WERI-Rb-1 (cell line): ENCODE measurements around the gene SLC25A13.
A peak's percentile ranks its signal among the peaks of the same experiment; 100 is the strongest.

Experiments used
- DNase-seq: peaks from one replicate; pipeline ENCODE4 v3.0.0-alpha.2; 2020
- H3K27ac ChIP-seq: fragments of 250-450 bp; sonication (Bioruptor Pico); 2 replicates; pipeline ENCODE4 v1.5.1; 2020; ENCODE audit warnings: mild to moderate bottlenecking, moderate library complexity
- H3K27me3 ChIP-seq: fragments of 250-450 bp; sonication (Bioruptor Pico); 2 replicates; pipeline ENCODE4 v1.5.1; 2021; ENCODE audit warnings: mild to moderate bottlenecking, low read depth, moderate library complexity; ENCODE audit not compliant: insufficient read depth, severe bottlenecking
- H3K36me3 ChIP-seq: fragments of 250-450 bp; sonication (Bioruptor Pico); 2 replicates; pipeline ENCODE4 v1.5.1; 2020; ENCODE audit warnings: mild to moderate bottlenecking, moderate library complexity
- H3K4me3 ChIP-seq: 2 replicates; pipeline ENCODE4 v1.5.1; 2011; ENCODE audit warnings: low read depth, mild to moderate bottlenecking, control low read depth, low read length
- H3K9me3 ChIP-seq: fragments of 250-450 bp; sonication (Bioruptor Pico); 2 replicates; pipeline ENCODE4 v1.5.1; 2021; ENCODE audit warnings: mild to moderate bottlenecking, moderate library complexity; ENCODE audit not compliant: severe bottlenecking
- TF ChIP-seq, protein P1 (sequence below): IDR thresholded peaks from 2 replicates; pipeline ENCODE4 v1.5.1; 2011; ENCODE audit warnings: low read depth, mild to moderate bottlenecking, control low read depth, inconsistent platforms, low read length

Gene SLC25A13

DNA sequence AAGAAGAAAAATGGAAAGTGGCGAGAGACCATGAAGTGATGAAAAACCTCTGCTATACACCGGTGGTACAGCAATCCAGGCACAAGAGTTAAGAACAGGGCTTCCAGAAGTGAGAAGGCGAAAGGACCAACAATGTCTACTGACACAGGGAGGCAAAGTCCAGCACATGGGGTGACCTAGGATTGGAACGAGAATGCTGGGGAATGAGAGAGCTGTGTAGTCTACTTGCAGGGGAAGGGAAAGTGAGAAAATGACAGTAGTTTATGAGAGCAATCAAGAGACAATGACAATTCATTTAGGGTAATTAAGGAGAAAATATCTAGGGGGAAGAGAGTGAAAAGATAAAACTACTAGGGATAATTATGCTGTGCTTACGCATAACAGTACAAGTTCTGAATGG lies 169.2 kb downstream of the SLC25A13 start:
- H3K27ac ChIP-seq = no peak overlapping the region
- H3K27me3 ChIP-seq = no peaks in the 10 kb centered on the region
- H3K4me3 ChIP-seq = no peak overlapping the region
- no peaks in the 10 kb centered on the region for H3K9me3 ChIP-seq
- TF ChIP-seq, protein P1, sequence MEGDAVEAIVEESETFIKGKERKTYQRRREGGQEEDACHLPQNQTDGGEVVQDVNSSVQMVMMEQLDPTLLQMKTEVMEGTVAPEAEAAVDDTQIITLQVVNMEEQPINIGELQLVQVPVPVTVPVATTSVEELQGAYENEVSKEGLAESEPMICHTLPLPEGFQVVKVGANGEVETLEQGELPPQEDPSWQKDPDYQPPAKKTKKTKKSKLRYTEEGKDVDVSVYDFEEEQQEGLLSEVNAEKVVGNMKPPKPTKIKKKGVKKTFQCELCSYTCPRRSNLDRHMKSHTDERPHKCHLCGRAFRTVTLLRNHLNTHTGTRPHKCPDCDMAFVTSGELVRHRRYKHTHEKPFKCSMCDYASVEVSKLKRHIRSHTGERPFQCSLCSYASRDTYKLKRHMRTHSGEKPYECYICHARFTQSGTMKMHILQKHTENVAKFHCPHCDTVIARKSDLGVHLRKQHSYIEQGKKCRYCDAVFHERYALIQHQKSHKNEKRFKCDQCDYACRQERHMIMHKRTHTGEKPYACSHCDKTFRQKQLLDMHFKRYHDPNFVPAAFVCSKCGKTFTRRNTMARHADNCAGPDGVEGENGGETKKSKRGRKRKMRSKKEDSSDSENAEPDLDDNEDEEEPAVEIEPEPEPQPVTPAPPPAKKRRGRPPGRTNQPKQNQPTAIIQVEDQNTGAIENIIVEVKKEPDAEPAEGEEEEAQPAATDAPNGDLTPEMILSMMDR = no peak
- peaks cover 3% of the 10 kb centered on the region for H3K36me3 ChIP-seq
- DNase-seq = no peak

DNA sequence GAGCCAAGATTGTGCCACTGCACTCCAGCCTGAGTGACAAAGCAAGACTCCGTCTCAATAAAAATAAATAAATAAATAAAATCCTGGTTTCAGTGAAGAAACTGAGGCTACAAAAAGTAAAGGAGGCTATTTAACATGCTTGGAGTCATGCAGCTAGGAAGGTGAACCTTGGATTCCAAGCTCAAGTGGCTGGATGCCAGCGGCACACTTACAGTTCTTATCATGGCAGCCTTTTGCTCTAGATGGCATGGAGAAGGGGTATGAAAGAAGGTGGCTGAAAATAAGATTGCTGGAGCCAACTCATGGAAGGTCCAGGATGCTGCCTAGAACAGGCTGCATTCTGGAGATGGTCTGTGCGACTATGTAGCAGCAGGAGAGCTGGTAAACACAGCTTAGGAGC lies 170.0 kb downstream of the SLC25A13 start:
- Histone ChIP-seq H3K36me3 (peaks cover 3% of the 10 kb centered on the region), H3K27ac (no peak overlapping the region), H3K9me3 (no peaks in the 10 kb centered on the region), H3K27me3 (no peaks in the 10 kb centered on the region), H3K4me3 (no peak overlapping the region)
- TF ChIP-seq, protein P1 = no peak
- DNase-seq = no peak

DNA sequence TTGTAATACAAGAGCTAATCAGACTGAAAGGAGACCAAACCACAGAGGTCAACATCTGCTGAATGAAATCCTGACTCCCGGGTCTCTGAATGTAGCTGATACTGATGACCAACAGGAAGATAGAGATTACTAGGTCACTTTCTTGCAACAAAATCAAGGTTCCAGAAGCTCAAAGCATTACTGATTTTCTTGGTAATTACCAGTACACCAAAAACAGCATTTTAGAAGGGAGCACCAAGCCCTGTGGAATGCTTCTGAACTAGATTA lies 177.7 kb downstream of the SLC25A13 start:
- TF ChIP-seq, protein P1 = no peak
- H3K27ac ChIP-seq = no peak overlapping the region
- H3K36me3 ChIP-seq = peaks cover 9% of the 10 kb centered on the region
- H3K4me3 ChIP-seq = no peak overlapping the region
- no peaks in the 10 kb centered on the region for H3K9me3 ChIP-seq
- no peaks in the 10 kb centered on the region for H3K27me3 ChIP-seq
- no peak for DNase-seq

DNA sequence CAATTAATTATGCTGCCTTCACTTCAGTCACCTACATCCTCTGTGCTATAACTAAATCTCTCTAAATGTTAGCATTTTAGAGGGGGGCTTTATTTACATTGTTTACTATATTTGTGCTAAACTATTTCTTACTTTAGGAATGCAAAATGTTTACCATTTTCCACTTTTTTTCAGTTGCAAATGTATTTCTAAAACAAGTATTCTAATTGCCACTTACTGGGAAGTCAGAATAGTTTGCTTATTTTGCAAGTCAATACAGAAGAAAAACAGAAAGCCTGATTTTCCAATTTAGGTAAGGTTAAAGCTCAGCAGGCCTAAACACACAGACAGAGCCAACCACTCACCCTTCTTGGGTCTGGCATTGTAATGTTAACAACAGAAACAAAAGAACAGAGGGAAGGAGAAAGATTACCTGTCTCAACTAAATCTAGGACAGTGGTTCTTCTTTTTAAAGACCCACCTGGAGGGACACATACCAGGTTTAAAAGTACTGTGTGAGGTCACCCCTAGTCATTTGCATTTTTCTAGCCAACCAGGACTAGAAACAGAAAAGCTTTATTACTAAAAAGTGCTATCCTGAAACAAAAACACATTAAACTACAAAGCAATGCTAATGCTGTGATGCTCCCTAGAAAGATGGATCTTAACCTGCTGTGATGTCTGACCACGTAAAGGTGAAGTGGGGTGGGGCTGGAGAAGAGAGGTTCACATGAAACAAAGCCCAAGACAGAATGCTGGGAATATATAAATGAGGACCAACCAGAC lies 178.2 kb downstream of the SLC25A13 start:
- no peak for DNase-seq
- no peaks in the 10 kb centered on the region for H3K9me3 ChIP-seq
- TF ChIP-seq, protein P1 = no peak
- no peak overlapping the region for H3K4me3 ChIP-seq
- H3K27me3 ChIP-seq = no peaks in the 10 kb centered on the region
- peaks cover 9% of the 10 kb centered on the region for H3K36me3 ChIP-seq
- no peak overlapping the region for H3K27ac ChIP-seq

DNA sequence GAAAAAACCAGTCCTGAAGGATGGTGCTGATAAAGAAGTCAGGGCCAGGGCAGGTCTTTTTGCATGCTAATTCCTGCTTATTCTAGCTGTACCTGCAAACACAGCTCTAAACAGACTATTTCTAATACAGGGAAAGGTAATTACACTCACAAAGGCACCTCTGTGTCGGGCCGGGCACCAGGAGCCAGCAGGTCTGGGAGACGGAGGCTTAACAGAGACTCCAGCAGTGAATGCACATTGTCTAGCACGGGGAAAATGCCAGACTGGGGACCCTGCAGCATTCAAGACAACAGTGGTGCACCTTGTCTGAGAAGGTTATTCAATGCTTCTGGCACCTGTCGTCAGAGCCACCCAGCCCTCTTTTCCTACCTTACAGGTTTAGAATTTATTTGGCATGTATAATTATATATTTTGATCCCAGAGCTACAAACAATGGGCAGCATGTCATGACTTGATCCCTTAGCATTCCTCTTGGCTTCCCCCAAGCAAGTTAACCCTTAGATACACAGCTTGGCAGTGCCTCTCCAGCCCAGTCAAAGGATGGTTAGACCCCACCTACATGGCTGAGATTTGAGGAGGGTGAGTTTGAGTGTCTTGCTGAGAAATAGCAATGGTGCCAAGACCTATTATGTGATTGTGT lies 185.2 kb downstream of the SLC25A13 start:
- Histone ChIP-seq H3K27ac (no peak overlapping the region), H3K4me3 (no peak overlapping the region), H3K9me3 (no peaks in the 10 kb centered on the region), H3K36me3 (no peaks in the 10 kb centered on the region), H3K27me3 (no peaks in the 10 kb centered on the region)
- peak; percentile 9 for DNase-seq
- TF ChIP-seq, protein P1 = no peak

DNA sequence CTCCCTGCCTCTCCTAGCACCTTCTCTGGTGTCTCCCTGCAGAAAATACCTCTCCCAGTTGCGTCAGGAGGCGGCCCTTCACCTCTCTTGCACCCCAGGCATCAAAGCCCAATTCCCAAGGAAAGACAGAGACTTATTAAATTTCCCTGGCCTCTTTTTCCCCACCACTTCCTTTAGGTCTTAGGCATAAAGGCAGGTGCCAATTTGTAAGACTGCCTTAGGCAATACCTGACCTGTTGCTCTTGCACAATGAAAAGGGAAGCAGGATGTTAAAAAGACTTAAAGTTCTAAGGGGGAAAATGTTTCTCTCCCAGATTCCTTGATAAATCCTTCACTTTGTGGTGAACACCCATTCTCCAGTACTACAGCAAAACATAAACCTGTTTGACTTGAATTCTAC lies 186.7 kb downstream of the SLC25A13 start:
- no peak for DNase-seq
- TF ChIP-seq, protein P1 = no peak
- Histone ChIP-seq H3K9me3 (no peaks in the 10 kb centered on the region), H3K27me3 (no peaks in the 10 kb centered on the region), H3K27ac (no peak overlapping the region), H3K36me3 (no peaks in the 10 kb centered on the region), H3K4me3 (no peak overlapping the region)
